Osteocyte (in vitro differentiated cells): ENCODE data around the gene SRSF10. TPM values are rescaled to one million over a fixed set of nuclear protein-coding genes. Genes with fewer than 3 reads are reported as not detected.
"Not testable (repeated sequence)": the region's sequence is repeated elsewhere in the genome, so short reads cannot be mapped to it uniquely, and the experiment has no call there.

ENCODE experiments used
- DNase-seq: peaks from one replicate; pipeline ENCODE4 v3.0.0; 2021; ENCODE audit warnings: mixed read lengths; ENCODE audit not compliant: unreplicated experiment; ENCODE audit errors: extremely low spot score
- H3K27ac Mint-ChIP-seq: one replicate; pipeline ENCODE4 v1.8.0; 2021; ENCODE audit warnings: mild to moderate bottlenecking, mixed read lengths; ENCODE audit not compliant: unreplicated experiment
- H3K27me3 Mint-ChIP-seq: one replicate; pipeline ENCODE4 v1.8.0; 2021; ENCODE audit warnings: mixed read lengths; ENCODE audit not compliant: unreplicated experiment
- H3K36me3 Mint-ChIP-seq: one replicate; pipeline ENCODE4 v1.8.0; 2021; ENCODE audit warnings: mixed read lengths; ENCODE audit not compliant: unreplicated experiment
- H3K4me1 Mint-ChIP-seq: one replicate; pipeline ENCODE4 v1.8.0; 2021; ENCODE audit warnings: mixed read lengths; ENCODE audit not compliant: unreplicated experiment
- H3K4me3 Mint-ChIP-seq: one replicate; pipeline ENCODE4 v1.8.0; 2021; ENCODE audit warnings: mild to moderate bottlenecking, moderate library complexity, mixed read lengths; ENCODE audit not compliant: unreplicated experiment
- H3K9me3 Mint-ChIP-seq: one replicate; pipeline ENCODE4 v1.8.0; 2021; ENCODE audit warnings: mixed read lengths; ENCODE audit not compliant: unreplicated experiment
- CTCF ChIP-seq: fragments of 200-600 bp; sonication (generic); IDR thresholded peaks from 2 replicates; pipeline ENCODE4 v1.5.0; 2021; ENCODE audit warnings: antibody characterized with exemption, mild to moderate bottlenecking, moderate library complexity
- total RNA-seq: library from RNA; stranded (reverse); gene quantifications from 2 replicates; pipeline ENCODE4 v1.2.1, GENCODE V29; 2021

SRSF10 gene
- total RNA-seq, 1 donor from 2014 or later, result 93.3 TPM

GRCh38 chr1:23995431-23995837 is 15.3 kb upstream of the SRSF10 start:
- Mint-ChIP-seq H3K4me3 (no peak overlapping the region), H3K27ac (no peak overlapping the region), H3K36me3 (no peaks in the 10 kb centered on the region), H3K9me3 (no peaks in the 10 kb centered on the region), H3K4me1 (no peaks in the 10 kb centered on the region), H3K27me3 (no peaks in the 10 kb centered on the region)
- DNase-seq, result no peak
- TF ChIP-seq CTCF, result no peak

GRCh38 chr1:23992011-23992410 is 11.9 kb upstream of the SRSF10 start:
- H3K27ac Mint-ChIP-seq, H3K27me3 Mint-ChIP-seq, H3K36me3 Mint-ChIP-seq, H3K4me1 Mint-ChIP-seq, DNase-seq, H3K4me3 Mint-ChIP-seq, H3K9me3 Mint-ChIP-seq: not testable (repeated sequence)

- H3K4me3 Mint-ChIP-seq, result no peak overlapping the region
- no peaks in the 10 kb centered on the region for H3K27me3 Mint-ChIP-seq
- H3K36me3 Mint-ChIP-seq, result no peaks in the 10 kb centered on the region
- H3K9me3 Mint-ChIP-seq, result no peaks in the 10 kb centered on the region
- H3K27ac Mint-ChIP-seq, result no peak overlapping the region
- H3K4me1 Mint-ChIP-seq, result peaks cover 15% of the 10 kb centered on the region
- no peak for DNase-seq
- TF ChIP-seq CTCF, result no peak
These were observed 9.1 kb upstream of the SRSF10 start for GRCh38 chr1:23989263-23989662.

GRCh38 chr1:23987038-23987437 is 6.9 kb upstream of the SRSF10 start:
- not testable (repeated sequence) for H3K4me3 Mint-ChIP-seq, DNase-seq, H3K27ac Mint-ChIP-seq, H3K36me3 Mint-ChIP-seq, H3K9me3 Mint-ChIP-seq, H3K27me3 Mint-ChIP-seq
- H3K4me1 Mint-ChIP-seq, result peaks cover 23% of the 10 kb centered on the region

GRCh38 chr1:23984417-23985186 is 4.5 kb upstream of the SRSF10 start:
- no peak for TF ChIP-seq CTCF
- Mint-ChIP-seq H3K4me1 (peaks cover 32% of the 10 kb centered on the region), H3K9me3 (no peaks in the 10 kb centered on the region), H3K27ac (peak overlapping the region; percentile 83), H3K36me3 (no peaks in the 10 kb centered on the region), H3K27me3 (no peaks in the 10 kb centered on the region), H3K4me3 (no peak overlapping the region)
- DNase-seq, result no peak

GRCh38 chr1:23980728-23981070 is 572 bp upstream of the SRSF10 start:
- peaks cover 66% of the 10 kb centered on the region for H3K4me1 Mint-ChIP-seq

More at GRCh38 chr1:23980728-23981070, 572 bp upstream of the SRSF10 start:
- H3K36me3 Mint-ChIP-seq, result peaks cover 12% of the 10 kb centered on the region
- DNase-seq, result no peak
- no peaks in the 10 kb centered on the region for H3K27me3 Mint-ChIP-seq
- peak overlapping the region; percentile 94 for H3K4me3 Mint-ChIP-seq
- H3K9me3 Mint-ChIP-seq, result no peaks in the 10 kb centered on the region
- no peak for TF ChIP-seq CTCF
- peak overlapping the region; percentile 96 for H3K27ac Mint-ChIP-seq
